Memory B cell (primary cell): ENCODE data around the gene PRDM1.
A peak's percentile ranks its signal among the peaks of the same experiment; 100 is the strongest.

ENCODE experiments used
- ATAC-seq: fragments of 150-1000 bp; cut with Tn5 transposase; 2 replicates; pipeline ENCODE4 v1.10.0; 2021; ENCODE audit warnings: low read depth, mild to moderate bottlenecking, moderate library complexity
- DNase-seq, 2 donors: peaks; one replicate each; pipeline ENCODE4 v3.0.0; 2022; ENCODE audit warnings: low spot score in 2 of 2
- H3K27ac Mint-ChIP-seq: one replicate; pipeline ENCODE4 v1.8.0; 2022; ENCODE audit warnings: mild to moderate bottlenecking, moderate library complexity, mixed read lengths
- H3K27me3 Mint-ChIP-seq: one replicate; pipeline ENCODE4 v1.8.0; 2022; ENCODE audit warnings: mixed read lengths
- H3K36me3 Mint-ChIP-seq: one replicate; pipeline ENCODE4 v1.8.0; 2022; ENCODE audit warnings: mild to moderate bottlenecking, mixed read lengths
- H3K4me1 Mint-ChIP-seq: one replicate; pipeline ENCODE4 v1.8.0; 2022; ENCODE audit warnings: mixed read lengths
- H3K4me3 Mint-ChIP-seq: one replicate; pipeline ENCODE4 v1.8.0; 2022; ENCODE audit warnings: mild to moderate bottlenecking, moderate library complexity, mixed read lengths
- H3K9me3 Mint-ChIP-seq: one replicate; pipeline ENCODE4 v1.8.0; 2022; ENCODE audit warnings: mixed read lengths

PRDM1 gene

DNA sequence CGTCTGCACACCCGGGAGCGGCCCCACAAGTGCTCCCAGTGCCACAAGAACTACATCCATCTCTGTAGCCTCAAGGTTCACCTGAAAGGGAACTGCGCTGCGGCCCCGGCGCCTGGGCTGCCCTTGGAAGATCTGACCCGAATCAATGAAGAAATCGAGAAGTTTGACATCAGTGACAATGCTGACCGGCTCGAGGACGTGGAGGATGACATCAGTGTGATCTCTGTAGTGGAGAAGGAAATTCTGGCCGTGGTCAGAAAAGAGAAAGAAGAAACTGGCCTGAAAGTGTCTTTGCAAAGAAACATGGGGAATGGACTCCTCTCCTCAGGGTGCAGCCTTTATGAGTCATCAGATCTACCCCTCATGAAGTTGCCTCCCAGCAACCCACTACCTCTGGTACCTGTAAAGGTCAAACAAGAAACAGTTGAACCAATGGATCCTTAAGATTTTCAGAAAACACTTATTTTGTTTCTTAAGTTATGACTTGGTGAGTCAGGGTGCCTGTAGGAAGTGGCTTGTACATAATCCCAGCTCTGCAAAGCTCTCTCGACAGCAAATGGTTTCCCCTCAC is 21.0 kb downstream of the PRDM1 start:
- Mint-ChIP-seq H3K27me3 (no peaks in the 10 kb centered on the region), H3K4me3 (no peak overlapping the region), H3K36me3 (peaks cover 26% of the 10 kb centered on the region), H3K9me3 (no peaks in the 10 kb centered on the region), H3K27ac (no peak overlapping the region), H3K4me1 (peaks cover 16% of the 10 kb centered on the region)
- ATAC-seq (no peak), DNase-seq (no peak)

DNA sequence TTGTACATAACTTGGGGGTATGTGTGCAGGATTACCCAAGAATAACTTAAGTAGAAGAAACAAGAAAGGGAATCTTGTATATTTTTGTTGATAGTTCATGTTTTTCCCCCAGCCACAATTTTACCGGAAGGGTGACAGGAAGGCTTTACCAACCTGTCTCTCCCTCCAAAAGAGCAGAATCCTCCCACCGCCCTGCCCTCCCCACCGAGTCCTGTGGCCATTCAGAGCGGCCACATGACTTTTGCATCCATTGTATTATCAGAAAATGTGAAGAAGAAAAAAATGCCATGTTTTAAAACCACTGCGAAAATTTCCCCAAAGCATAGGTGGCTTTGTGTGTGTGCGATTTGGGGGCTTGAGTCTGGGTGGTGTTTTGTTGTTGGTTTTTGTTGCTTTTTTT is 22.0 kb downstream of the PRDM1 start:
- Mint-ChIP-seq H3K9me3 (no peaks in the 10 kb centered on the region), H3K4me3 (no peak overlapping the region), H3K4me1 (peaks cover 16% of the 10 kb centered on the region), H3K27me3 (peaks cover 1% of the 10 kb centered on the region), H3K27ac (no peak overlapping the region), H3K36me3 (peaks cover 26% of the 10 kb centered on the region)
- DNase-seq, result no peak
- no peak for ATAC-seq

DNA sequence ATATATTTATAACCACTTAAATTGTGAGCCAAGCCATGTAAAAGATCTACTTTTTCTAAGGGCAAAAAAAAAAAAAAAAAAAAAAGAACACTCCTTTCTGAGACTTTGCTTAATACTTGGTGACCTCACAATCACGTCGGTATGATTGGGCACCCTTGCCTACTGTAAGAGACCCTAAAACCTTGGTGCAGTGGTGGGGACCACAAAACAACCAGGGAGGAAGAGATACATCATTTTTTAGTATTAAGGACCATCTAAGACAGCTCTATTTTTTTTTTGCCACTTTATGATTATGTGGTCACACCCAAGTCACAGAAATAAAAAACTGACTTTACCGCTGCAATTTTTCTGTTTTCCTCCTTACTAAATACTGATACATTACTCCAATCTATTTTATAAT is 22.9 kb downstream of the PRDM1 start:
- H3K36me3 Mint-ChIP-seq, result peaks cover 26% of the 10 kb centered on the region
- peaks cover 8% of the 10 kb centered on the region for H3K4me1 Mint-ChIP-seq
- H3K27ac Mint-ChIP-seq, result no peak overlapping the region
- DNase-seq, result no peak
- no peaks in the 10 kb centered on the region for H3K9me3 Mint-ChIP-seq
- ATAC-seq, result no peak
- peaks cover 1% of the 10 kb centered on the region for H3K27me3 Mint-ChIP-seq
- no peak overlapping the region for H3K4me3 Mint-ChIP-seq

DNA sequence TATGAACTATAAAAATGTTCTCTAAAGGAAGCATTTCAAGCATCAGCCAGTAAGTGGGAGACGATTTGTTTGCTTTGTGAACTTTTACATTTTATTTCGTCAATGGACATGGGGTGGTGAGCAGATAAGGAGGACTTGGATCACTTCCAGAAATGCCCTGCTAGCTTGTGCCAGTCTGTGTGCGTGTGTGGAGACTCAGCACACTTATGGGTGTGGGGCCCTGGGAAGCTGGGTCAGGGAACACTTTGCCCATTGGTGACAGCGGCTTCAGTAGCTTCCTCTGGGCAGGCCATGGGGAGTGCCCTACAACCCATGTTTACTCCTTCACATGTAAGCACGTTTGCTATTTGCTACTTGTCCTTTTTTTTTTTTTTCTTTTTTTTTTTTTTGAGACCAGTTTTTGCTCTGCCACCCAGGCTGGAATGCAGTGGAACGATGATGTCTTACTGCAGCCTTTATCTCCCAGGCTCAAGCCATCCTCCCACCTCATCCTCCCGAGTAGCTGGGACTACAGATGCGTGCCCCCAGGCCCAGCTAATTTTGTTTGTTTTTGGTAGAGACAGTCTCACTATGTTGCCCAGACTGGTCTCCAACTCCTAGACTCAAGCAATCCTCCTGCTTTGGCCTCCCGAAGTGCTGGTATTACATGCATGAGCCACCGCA is 24.2 kb downstream of the PRDM1 start:
- H3K4me3 Mint-ChIP-seq, result no peak overlapping the region
- ATAC-seq (no peak), DNase-seq (no peak)
- peaks cover 16% of the 10 kb centered on the region for H3K4me1 Mint-ChIP-seq
- H3K27me3 Mint-ChIP-seq, result peaks cover 1% of the 10 kb centered on the region
- no peaks in the 10 kb centered on the region for H3K9me3 Mint-ChIP-seq
- peaks cover 20% of the 10 kb centered on the region for H3K36me3 Mint-ChIP-seq
- no peak overlapping the region for H3K27ac Mint-ChIP-seq

DNA sequence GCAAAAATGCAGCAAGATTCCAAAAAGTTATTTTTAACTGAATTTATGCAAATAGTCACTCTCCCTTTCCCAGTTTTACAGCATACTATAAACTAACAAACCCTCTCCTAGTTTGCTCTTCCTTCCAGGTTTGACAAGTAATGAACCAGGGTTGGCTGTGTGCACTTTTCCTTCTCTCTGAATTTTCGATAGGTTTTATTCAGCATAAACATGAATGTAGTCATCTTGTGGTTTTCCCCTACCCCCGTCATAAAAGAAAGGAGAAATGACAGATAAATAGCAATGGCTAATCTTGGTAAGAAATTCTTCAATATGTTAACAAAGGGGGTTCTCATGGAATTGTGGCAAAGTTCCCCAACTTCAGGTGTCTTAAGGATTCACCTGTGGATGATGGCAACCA is 26.3 kb downstream of the PRDM1 start:
- H3K4me1 Mint-ChIP-seq, result peaks cover 21% of the 10 kb centered on the region
- no peak overlapping the region for H3K4me3 Mint-ChIP-seq
- DNase-seq, result no peak
- peaks cover 1% of the 10 kb centered on the region for H3K27me3 Mint-ChIP-seq
- H3K36me3 Mint-ChIP-seq, result peaks cover 7% of the 10 kb centered on the region
- peak overlapping the region; percentile 1 for H3K27ac Mint-ChIP-seq
- H3K9me3 Mint-ChIP-seq, result no peaks in the 10 kb centered on the region
- no peak for ATAC-seq

DNA sequence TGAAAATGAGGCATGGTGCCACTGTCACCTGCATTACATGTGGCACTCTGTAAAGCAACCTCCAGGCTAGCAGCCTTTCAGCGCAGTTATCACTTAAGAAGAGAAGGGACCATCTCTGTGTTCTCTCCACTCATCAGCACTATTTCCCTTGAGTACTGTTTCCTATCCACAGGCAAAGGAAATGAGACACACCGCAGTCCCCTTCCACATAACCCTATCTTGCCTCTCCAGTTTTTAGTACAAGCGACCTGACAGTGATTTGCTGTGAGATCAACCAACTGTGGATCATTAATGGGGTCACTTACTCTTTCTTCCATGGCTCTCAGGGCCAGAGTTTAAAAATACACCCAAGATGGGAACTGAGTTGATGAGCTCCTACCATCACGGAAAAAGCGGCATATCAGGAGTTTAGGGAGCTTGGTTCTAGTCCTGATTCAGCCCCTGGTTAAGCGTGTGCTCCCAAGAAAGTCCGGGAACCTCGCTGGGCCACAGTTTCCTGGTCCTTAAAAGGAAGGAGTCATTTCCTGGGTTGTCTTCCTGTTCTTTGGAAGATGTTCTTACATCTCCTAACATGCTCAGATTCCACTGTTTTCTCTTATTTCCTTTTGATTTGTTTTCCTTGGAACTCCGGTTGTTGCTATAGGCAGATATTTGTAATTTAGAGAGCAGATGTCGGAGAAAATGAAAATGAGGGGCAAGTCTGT is 27.3 kb downstream of the PRDM1 start:
- Mint-ChIP-seq H3K27me3 (peaks cover 1% of the 10 kb centered on the region), H3K27ac (no peak overlapping the region), H3K36me3 (peaks cover 2% of the 10 kb centered on the region), H3K4me1 (peaks cover 26% of the 10 kb centered on the region), H3K4me3 (no peak overlapping the region), H3K9me3 (no peaks in the 10 kb centered on the region)
- DNase-seq (no peak), ATAC-seq (no peak)

DNA sequence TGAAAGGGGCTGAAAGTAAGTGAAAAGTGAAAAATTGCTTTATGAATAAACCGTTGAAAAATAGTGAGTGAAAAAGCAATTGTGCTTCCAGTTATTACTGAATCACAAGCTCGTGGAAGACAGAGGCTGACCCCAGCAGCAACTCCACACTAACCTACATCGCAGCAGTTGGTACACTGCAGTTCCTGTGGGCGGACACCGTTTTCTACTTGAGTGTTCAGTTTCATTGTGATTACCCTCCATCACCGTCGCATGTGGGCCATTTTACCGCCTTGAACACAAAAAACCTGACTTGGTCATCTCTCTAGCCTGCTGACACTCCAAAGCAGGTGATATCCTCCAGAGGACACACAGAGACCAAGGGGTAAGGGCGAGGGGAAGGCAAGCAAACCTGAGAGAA is 28.4 kb downstream of the PRDM1 start:
- H3K4me3 Mint-ChIP-seq, result peak overlapping the region; percentile 71
- H3K9me3 Mint-ChIP-seq, result no peaks in the 10 kb centered on the region
- ATAC-seq (peak; percentile 58), DNase-seq (no peak)
- no peaks in the 10 kb centered on the region for H3K36me3 Mint-ChIP-seq
- peaks cover 1% of the 10 kb centered on the region for H3K27me3 Mint-ChIP-seq
- no peak overlapping the region for H3K27ac Mint-ChIP-seq
- peaks cover 26% of the 10 kb centered on the region for H3K4me1 Mint-ChIP-seq

DNA sequence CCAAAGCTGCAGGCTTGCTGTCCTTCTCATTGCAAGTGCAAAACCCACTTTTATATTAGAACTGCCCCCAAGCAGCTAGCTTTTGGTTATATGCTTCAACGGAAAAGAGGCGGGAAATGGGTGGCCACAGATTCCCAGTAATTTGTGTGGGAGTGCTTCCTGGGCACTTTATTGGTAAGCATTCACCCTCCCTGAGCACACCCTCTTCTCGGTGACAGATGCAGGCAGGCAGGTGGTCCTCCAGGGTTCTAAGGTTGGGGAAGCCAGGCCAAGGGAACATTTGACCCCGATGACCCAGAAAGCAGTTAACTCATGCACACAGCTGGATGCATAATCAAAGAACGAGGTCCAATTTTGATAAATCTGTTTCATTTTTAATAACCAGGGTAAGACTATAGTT is 29.1 kb downstream of the PRDM1 start:
- Mint-ChIP-seq H3K36me3 (no peaks in the 10 kb centered on the region), H3K4me1 (peaks cover 26% of the 10 kb centered on the region), H3K27ac (no peak overlapping the region), H3K4me3 (peak overlapping the region; percentile 71), H3K27me3 (peaks cover 1% of the 10 kb centered on the region), H3K9me3 (no peaks in the 10 kb centered on the region)
- ATAC-seq (no peak), DNase-seq (no peak)

DNA sequence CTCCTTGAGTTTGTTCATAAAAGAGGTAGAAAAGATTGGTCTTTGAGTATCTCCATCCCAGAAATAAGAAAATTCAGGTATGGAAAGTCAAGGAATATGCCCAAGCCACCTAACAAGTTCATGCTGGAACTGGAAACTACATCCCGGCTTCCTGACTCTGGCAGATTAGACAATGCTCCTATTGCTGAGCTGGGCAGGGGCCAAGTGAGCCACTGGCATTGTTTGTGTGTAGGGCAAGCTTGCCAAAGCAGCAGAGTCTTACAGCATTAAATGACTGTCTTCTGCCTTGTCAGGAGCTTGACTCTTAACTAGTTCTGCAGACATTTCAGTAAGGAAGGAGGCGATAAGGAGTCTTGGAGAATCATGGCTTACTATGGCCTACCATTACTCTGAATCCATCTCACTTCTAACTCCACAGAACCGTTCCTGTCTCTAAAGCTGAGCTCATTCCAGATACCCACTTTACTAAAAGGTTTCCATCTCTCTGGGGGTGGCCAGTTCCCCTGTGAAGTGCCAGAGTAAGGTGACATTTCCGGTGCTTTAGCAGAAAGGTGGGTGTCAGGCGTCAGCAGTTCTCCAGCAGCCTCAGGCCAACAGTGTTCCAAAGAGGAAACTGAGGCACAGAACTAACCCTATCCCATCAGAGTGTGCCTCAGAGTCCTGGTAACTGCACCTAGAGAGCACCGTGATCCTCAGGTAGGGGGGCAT is 30.1 kb downstream of the PRDM1 start:
- Mint-ChIP-seq H3K27me3 (peaks cover 1% of the 10 kb centered on the region), H3K27ac (no peak overlapping the region), H3K4me3 (no peak overlapping the region), H3K4me1 (peaks cover 26% of the 10 kb centered on the region), H3K36me3 (no peaks in the 10 kb centered on the region), H3K9me3 (no peaks in the 10 kb centered on the region)
- DNase-seq (no peak), ATAC-seq (no peak)

DNA sequence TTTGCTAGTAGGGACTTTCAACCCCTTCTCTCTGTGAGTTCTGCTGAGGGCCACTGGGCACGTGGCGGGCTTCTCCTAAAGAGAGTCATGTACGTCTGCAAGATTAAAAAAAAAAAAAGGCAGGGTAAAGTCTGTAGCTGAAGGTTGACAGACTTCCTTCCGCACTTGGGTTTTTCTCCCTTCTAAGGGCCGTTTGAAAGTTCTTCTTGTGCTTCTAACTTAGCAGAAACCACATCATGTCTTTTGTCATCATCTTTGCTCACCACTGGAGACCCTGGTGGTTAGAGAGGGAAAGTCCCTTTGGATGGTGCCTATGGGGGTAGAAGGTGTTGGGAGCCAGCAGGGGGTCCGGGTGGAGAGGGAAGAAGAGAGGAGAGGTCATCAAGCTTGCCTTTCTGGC is 31.4 kb downstream of the PRDM1 start:
- ATAC-seq (peak; percentile 88), DNase-seq (peak in 1 of 2 donors; percentile 34)
- Mint-ChIP-seq H3K27me3 (no peaks in the 10 kb centered on the region), H3K4me1 (peaks cover 19% of the 10 kb centered on the region), H3K4me3 (peak overlapping the region; percentile 1), H3K36me3 (no peaks in the 10 kb centered on the region), H3K9me3 (no peaks in the 10 kb centered on the region), H3K27ac (peak overlapping the region; percentile 75)

DNA sequence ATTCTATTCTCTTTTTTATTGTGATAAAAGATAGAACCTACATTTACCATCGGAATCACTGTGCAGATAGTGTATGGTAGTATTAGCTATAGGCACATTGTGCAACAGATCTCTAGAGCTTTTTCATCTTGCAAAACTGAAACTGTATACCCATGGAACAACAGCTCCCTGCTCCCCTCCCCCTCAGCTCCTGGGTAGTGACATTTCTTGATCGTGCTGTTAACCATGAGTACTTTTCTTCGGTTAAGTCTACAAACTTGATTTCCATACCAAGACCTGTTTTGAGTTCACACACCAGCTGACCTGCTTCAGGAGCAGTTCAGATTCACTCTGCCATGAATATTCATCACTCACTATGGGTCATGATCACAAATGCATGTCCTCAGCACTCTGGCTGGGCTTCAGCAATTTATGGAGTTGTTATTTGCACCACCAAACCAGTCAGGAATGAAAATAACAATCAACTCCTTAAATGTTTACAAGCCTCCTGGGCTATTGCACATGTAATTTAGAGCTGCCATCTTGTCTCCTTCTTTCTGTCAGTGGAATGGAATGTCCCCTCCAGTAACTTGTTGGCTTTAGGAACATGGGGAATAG is 32.8 kb downstream of the PRDM1 start:
- Mint-ChIP-seq H3K4me1 (peaks cover 19% of the 10 kb centered on the region), H3K36me3 (no peaks in the 10 kb centered on the region), H3K27ac (no peak overlapping the region), H3K4me3 (no peak overlapping the region), H3K27me3 (no peaks in the 10 kb centered on the region), H3K9me3 (no peaks in the 10 kb centered on the region)
- DNase-seq (no peak), ATAC-seq (no peak)

DNA sequence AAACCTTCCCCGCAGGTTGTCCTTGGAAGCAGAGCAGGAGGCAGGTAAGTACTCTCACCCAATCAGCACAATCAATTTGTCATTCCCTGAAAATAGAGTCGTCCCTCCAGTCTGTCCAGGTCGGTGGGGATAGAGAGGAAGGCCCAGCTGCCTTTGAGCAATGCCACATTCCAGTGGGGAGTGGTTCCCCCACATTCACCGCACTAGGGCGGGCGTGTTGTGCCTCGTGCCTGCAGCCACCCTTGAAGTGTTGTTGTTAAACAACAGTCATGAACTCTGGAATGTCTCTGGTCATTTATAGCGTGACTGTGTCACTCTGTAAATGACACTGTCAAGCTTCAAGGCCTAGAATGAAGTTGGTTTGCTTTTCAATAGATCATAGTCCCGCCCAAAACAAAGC is 33.4 kb downstream of the PRDM1 start:
- Mint-ChIP-seq H3K4me3 (no peak overlapping the region), H3K36me3 (no peaks in the 10 kb centered on the region), H3K27me3 (no peaks in the 10 kb centered on the region), H3K4me1 (peaks cover 18% of the 10 kb centered on the region), H3K9me3 (no peaks in the 10 kb centered on the region), H3K27ac (no peak overlapping the region)
- ATAC-seq (no peak), DNase-seq (no peak)

DNA sequence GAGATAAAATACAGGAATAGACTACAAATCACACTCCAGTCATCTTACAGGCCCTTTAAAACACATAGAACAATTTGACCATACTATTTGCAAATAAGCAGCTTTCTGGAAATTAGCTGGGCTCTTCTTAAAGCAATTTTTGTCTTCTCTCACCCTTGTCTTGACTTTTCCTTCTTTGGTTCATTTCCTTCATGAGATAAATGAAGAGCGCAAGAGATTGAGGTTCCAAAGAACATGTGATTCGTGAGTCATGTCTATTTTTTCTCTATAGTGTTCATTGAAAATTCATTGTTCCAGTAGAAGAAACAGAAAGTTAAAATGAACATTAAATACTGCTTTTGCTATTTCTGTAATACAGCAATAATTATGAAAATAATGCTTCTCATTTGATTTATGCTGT is 33.9 kb downstream of the PRDM1 start:
- no peaks in the 10 kb centered on the region for H3K9me3 Mint-ChIP-seq
- no peak overlapping the region for H3K4me3 Mint-ChIP-seq
- no peak for ATAC-seq
- peaks cover 16% of the 10 kb centered on the region for H3K4me1 Mint-ChIP-seq
- H3K27ac Mint-ChIP-seq, result no peak overlapping the region
- no peak for DNase-seq
- H3K27me3 Mint-ChIP-seq, result no peaks in the 10 kb centered on the region
- no peaks in the 10 kb centered on the region for H3K36me3 Mint-ChIP-seq

DNA sequence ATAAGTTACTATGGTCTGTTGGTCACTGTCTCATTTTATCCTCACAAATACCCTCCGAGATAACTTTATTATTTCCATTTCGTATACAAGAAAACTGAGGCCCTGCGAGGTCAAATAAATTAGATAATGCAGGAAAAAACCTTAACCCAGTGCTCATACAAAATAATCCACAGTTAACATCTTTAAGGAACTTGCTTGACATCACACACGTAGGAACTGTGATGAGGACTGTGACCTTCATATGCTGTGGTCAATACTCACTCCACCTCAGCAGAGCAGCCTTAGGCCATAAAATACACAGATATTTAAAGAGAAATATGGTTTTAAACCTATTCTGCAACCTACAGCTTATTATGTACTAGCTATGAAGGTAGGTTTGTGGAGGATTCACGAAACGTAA is 34.3 kb downstream of the PRDM1 start:
- H3K27ac Mint-ChIP-seq, result no peak overlapping the region
- H3K4me3 Mint-ChIP-seq, result no peak overlapping the region
- no peak for DNase-seq
- H3K9me3 Mint-ChIP-seq, result no peaks in the 10 kb centered on the region
- no peaks in the 10 kb centered on the region for H3K27me3 Mint-ChIP-seq
- H3K36me3 Mint-ChIP-seq, result no peaks in the 10 kb centered on the region
- H3K4me1 Mint-ChIP-seq, result peaks cover 16% of the 10 kb centered on the region
- no peak for ATAC-seq
